ENCODE measurements around the gene TDRD6. TPM values are rescaled to one million over a fixed set of nuclear protein-coding genes. Genes with fewer than 3 reads are reported as not detected.
"Not testable (repeated sequence)": the region's sequence is repeated elsewhere in the genome, so short reads cannot be mapped to it uniquely, and the experiment has no call there.

Gene TDRD6
- polyA plus RNA-seq, 1 donor = 3.2 TPM

DNA sequence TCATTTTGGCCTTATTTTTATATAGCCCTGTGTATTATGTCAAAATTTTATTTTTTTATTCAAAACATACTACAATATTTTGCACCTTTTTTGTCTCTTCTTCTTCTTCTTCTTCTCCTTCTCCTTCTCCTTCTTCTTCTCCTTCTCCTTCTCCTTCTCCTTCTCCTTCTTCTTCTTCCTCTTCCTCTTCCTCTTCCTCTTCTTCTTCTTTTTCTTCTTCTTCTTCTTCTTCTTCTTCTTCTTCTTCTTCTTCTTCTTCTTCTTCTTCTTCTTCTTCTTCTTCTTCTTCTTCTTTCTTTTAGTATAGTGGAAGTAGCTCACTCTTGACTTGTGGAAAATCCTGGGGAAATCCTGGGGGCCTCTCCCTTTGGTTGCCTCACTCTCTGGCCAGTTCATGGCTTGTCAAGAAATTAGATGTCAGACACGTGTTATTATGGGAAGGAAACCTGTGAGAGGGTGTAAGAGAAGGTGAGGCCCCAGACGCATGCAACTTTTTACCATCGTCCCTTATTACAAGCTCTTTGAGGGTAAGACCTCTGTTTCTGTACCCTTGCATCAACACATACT is 56.6 kb downstream of the TDRD6 start:
- DNase-seq = not testable (repeated sequence)

DNA sequence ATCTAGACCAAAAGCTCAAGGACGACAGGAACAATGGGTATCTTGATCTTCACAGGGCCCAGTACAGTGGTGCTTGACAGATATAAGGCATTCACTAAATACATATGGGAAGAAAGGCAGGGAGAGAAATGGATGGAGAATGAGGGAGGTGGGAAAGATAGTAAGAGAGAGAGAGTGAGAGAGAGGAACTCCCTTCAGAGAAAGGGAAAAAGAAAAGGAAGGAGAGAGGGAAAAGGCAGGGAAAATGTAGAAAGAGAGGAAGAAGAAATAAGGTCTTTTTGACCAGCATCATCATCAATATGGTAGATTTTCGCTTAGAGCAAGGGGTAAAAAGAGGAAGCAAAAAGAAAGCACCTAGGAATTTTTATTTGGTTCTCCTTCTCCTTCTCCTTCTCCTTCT is 58.3 kb downstream of the TDRD6 start:
- DNase-seq = no peak

DNA sequence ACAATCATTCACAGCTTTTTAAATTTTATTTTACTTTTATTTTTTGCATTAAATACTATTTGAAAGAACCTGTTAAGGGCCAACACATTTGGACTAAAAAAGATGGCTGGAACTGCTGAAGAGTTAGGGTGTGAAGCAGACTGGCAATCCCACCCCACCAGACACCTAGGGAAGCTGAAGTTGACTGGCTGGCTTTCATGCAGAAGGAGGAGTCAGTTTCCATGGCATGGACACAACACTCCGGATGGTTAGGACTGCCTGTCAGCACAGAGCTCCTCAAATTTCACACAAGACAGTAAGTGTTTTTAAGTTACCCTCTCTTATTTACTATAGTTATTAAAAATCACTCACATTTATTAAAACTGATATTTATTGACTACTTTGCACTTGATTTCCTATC is 59.0 kb downstream of the TDRD6 start, which contains the start of gene ANKRD66:
Gene ANKRD66, plus strand, starts transcription at position 238 of the 400 bp plus-strand sequence. CDS start 5,016 bp downstream, outside the sequence.
- no peak for DNase-seq

DNA sequence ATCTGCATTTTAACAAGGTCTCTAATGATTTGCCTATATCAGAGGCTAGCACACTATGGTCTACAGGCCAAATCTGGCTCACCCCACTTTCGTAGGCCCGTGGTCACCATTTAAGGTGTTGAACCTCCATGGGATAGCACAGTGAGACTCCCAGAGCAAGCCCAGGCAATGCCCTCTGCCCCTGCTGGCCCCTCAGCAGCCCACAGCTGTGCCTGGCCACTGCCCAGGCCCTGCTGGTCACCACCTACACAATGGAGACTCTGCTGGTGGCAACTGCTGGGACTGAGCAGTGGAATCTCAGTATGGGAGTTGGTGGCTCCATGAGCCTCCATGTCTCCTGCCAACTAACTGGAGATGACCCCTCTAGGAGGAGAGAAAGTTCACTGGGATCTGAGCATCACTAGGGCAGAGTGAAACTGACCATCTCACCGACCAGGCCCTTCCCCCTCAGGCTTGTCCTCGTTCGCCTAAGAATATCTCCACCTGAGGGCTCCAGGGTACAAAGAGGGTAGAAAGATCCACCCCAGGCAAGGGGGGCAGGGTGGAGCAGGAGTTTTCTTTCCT is 61.3 kb downstream of the TDRD6 start:
- DNase-seq = no peak

DNA sequence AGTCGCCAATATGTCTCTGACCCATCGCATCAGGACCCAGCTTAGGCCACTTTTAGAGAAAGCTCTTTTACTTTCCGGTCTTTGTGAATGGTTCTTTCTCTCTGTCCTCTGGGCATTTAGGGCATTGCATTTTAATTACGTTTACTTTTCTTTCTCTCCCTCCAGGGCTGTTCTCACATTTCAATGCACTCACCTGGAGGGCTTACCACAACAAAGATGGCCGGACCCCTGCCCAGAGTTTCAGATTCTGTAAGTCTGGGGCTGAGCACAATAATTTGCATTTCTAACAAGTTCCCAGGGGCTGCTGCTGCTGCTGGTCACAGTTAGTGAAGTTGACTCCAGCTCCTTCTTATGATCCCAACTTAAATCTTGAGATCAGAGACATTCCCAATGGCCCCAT is 62.0 kb downstream of the TDRD6 start:
- no peak for DNase-seq

DNA sequence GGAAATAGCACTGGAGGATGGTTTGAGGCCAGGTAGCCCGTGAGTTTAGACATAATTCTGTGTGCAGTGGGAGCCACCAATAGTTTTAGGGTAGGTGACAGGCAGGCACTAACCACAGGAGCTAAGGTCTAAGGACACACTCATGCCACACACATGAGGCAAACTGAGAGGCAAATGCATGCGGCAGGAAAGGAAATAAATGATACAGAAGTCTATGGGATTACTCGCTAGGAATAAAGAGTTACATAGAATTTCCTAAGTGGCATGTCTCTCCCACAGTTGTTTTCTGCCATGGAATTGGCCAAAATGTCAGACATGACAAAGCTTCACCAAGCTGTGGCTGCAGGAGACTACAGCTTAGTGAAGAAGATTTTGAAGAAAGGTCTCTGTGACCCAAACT is 64.0 kb downstream of the TDRD6 start:
- no peak for DNase-seq

Other genes with a start within 250 kb of the TDRD6 start
- 22.5 TPM for gene RCAN2, start 196.4 kb upstream of the TDRD6 start, polyA plus RNA-seq (ENCODE audit: insufficient read length)
- 6.8 TPM for gene CYP39A1, start 35.1 kb upstream of the TDRD6 start, polyA plus RNA-seq (ENCODE audit: insufficient read length)
- gene SLC25A27, start 34.9 kb upstream of the TDRD6 start, polyA plus RNA-seq (ENCODE audit: insufficient read length) = 69.6 TPM
- 2.6 TPM for gene PLA2G7, start 47.5 kb downstream of the TDRD6 start, polyA plus RNA-seq (ENCODE audit: insufficient read length)
- gene ANKRD66, start 59.0 kb downstream of the TDRD6 start, polyA plus RNA-seq (ENCODE audit: insufficient read length) = not detected
- not detected for gene MEP1A, start 105.5 kb downstream of the TDRD6 start, polyA plus RNA-seq (ENCODE audit: insufficient read length)
- 25.5 TPM for gene ADGRF5, start 234.1 kb downstream of the TDRD6 start, polyA plus RNA-seq (ENCODE audit: insufficient read length)

Measured in left kidney (tissue), 2 donors.